HepG2 (cell line): Measurements from ENCODE around the gene RTEL1. TPM values are rescaled to one million over a fixed set of nuclear protein-coding genes. Genes with fewer than 3 reads are reported as not detected.

ENCODE experiments used
- CENPT ChIP-seq: sonication (generic); formaldehyde crosslinking; IDR thresholded peaks from 2 replicates; pipeline ENCODE4 v1.8.0; 2022; ENCODE audit warnings: low read depth, mild to moderate bottlenecking, moderate library complexity, missing genetic modification reagents
- FOXC1 ChIP-seq: sonication (generic); formaldehyde crosslinking; IDR thresholded peaks from 2 replicates; pipeline ENCODE4 v1.8.0; 2022; ENCODE audit warnings: mild to moderate bottlenecking, missing genetic modification reagents, borderline replicate concordance
- HNRNPH1 ChIP-seq: fragments of 200-400 bp; formaldehyde crosslinking; optimal IDR thresholded peaks from 2 replicates; pipeline ENCODE3; 2017; ENCODE audit warnings: mild to moderate bottlenecking, low read depth, low read length
- IKZF4 ChIP-seq: sonication (generic); formaldehyde crosslinking; IDR thresholded peaks from 2 replicates; pipeline ENCODE4 v1.5.1; 2020; ENCODE audit warnings: borderline replicate concordance, mild to moderate bottlenecking, low read depth, missing genetic modification reagents; ENCODE audit errors: not compliant biosample characterization
- ISX ChIP-seq: sonication (generic); formaldehyde crosslinking; conservative IDR thresholded peaks from 2 replicates; pipeline ENCODE4 v1.5.0; 2020; ENCODE audit warnings: missing genetic modification reagents
- RFX3 ChIP-seq: IDR thresholded peaks from 2 replicates; pipeline ENCODE4 v1.6.1; 2016; ENCODE audit warnings: missing biosample characterization, missing genetic modification reagents
- SCMH1 ChIP-seq: sonication (generic); formaldehyde crosslinking; IDR thresholded peaks from 2 replicates; pipeline ENCODE4 v1.9.0; 2021; ENCODE audit warnings: missing genetic modification reagents, mild to moderate bottlenecking, borderline replicate concordance
- SNAI1 ChIP-seq: sonication (generic); formaldehyde crosslinking; IDR thresholded peaks from 2 replicates; pipeline ENCODE4 v1.5.0; 2020; ENCODE audit warnings: mild to moderate bottlenecking, missing genetic modification reagents, borderline replicate concordance
- ZMYM3 ChIP-seq: sonication (generic); formaldehyde crosslinking; IDR thresholded peaks from 2 replicates; pipeline ENCODE4 v1.5.1; 2020; ENCODE audit warnings: mild to moderate bottlenecking, missing genetic modification reagents
- ZMYM4 ChIP-seq: sonication (generic); formaldehyde crosslinking; IDR thresholded peaks from 2 replicates; pipeline ENCODE4 v1.8.1; 2023; ENCODE audit warnings: mild to moderate bottlenecking, missing genetic modification reagents
- ZNF263 ChIP-seq: sonication (generic); formaldehyde crosslinking; IDR thresholded peaks from 2 replicates; pipeline ENCODE4 v1.4.0; 2020; ENCODE audit warnings: missing genetic modification reagents
- ZNF562 ChIP-seq: sonication (generic); formaldehyde crosslinking; IDR thresholded peaks from 2 replicates; pipeline ENCODE4 v1.8.0; 2022; ENCODE audit warnings: missing genetic modification reagents, borderline replicate concordance
- ZNF619 ChIP-seq: sonication (generic); formaldehyde crosslinking; IDR thresholded peaks from 2 replicates; pipeline ENCODE4 v1.4.0; 2020; ENCODE audit warnings: mild to moderate bottlenecking, missing genetic modification reagents
- ZNF703 ChIP-seq: sonication (generic); formaldehyde crosslinking; IDR thresholded peaks from 2 replicates; pipeline ENCODE4 v1.5.1; 2020; ENCODE audit warnings: missing genetic modification reagents, mild to moderate bottlenecking, moderate library complexity, borderline replicate concordance
- ZNF713 ChIP-seq: sonication (generic); formaldehyde crosslinking; IDR thresholded peaks from 2 replicates; pipeline ENCODE4 v1.4.0; 2020; ENCODE audit warnings: mild to moderate bottlenecking, missing genetic modification reagents
- ZNF75D ChIP-seq: sonication (generic); formaldehyde crosslinking; IDR thresholded peaks from 2 replicates; pipeline ENCODE4 v1.8.1; 2023; ENCODE audit warnings: missing genetic modification reagents, mild to moderate bottlenecking, borderline replicate concordance
- ZNF766 ChIP-seq: sonication (generic); formaldehyde crosslinking; IDR thresholded peaks from 2 replicates; pipeline ENCODE4 v1.5.0; 2020; ENCODE audit warnings: missing genetic modification reagents, borderline replicate concordance
- ZSCAN30 ChIP-seq: sonication (generic); formaldehyde crosslinking; IDR thresholded peaks from 2 replicates; pipeline ENCODE4 v1.5.0; 2020; ENCODE audit warnings: mild to moderate bottlenecking, missing genetic modification reagents
- polyA plus RNA-seq, 8 experiments: library from polyadenylated mRNA; depleted of rRNA in 3 of 8; stranded (reverse) in 7 of 8; unstranded in 1 of 8; fragments of >200 nt; fragmentation: Illumina TruSeq in 4 of 8; extraction: Trizol in 4 of 8; gene quantifications; 2 replicates each; pipeline versions ENCODE4 v1.2.1 to v1.2.3, GENCODE V29; 2011 to 2016; ENCODE audit warnings: low read depth in 4 of 8, missing spikeins in 1 of 8, mixed read lengths in 1 of 8; ENCODE audit not compliant: insufficient read depth in 1 of 8
- total RNA-seq, 5 experiments: library from RNA; depleted of rRNA; stranded (reverse); fragments of >200 nt; fragmentation: Illumina TruSeq; extraction: Trizol; gene quantifications; 2 replicates each; pipeline ENCODE4 v1.2.3, GENCODE V29; 2016; ENCODE audit warnings: low read depth in 1 of 5
- TF ChIP-seq, protein P1 (sequence below): sonication (generic); formaldehyde crosslinking; IDR thresholded peaks from 2 replicates; pipeline ENCODE4 v1.4.0; 2020; ENCODE audit warnings: missing genetic modification reagents; ENCODE audit errors: not compliant biosample characterization
- TF ChIP-seq, protein P2 (sequence below): IDR thresholded peaks from 2 replicates; pipeline ENCODE4 v1.6.1; 2016; ENCODE audit warnings: missing genetic modification reagents, missing compliant biosample characterization
- TF ChIP-seq, protein P3 (sequence below): sonication (generic); formaldehyde crosslinking; IDR thresholded peaks from 2 replicates; pipeline ENCODE4 v1.4.0; 2020; ENCODE audit warnings: mild to moderate bottlenecking, missing genetic modification reagents
- TF ChIP-seq, protein P4 (sequence below): sonication (generic); formaldehyde crosslinking; IDR thresholded peaks from 2 replicates; pipeline ENCODE4 v1.4.0; 2020; ENCODE audit warnings: missing genetic modification reagents
- TF ChIP-seq, protein P5 (sequence below): sonication (generic); formaldehyde crosslinking; IDR thresholded peaks from 2 replicates; pipeline ENCODE4 v1.4.0; 2020; ENCODE audit warnings: missing genetic modification reagents, mild to moderate bottlenecking, borderline replicate concordance

RTEL1 gene
- total and polyA plus RNA-seq, 2 of the 13 experiments (the other 11 are each of a cell fraction or from before 2014, with no cell fraction given), result 21.8 to 36.4 TPM

DNA sequence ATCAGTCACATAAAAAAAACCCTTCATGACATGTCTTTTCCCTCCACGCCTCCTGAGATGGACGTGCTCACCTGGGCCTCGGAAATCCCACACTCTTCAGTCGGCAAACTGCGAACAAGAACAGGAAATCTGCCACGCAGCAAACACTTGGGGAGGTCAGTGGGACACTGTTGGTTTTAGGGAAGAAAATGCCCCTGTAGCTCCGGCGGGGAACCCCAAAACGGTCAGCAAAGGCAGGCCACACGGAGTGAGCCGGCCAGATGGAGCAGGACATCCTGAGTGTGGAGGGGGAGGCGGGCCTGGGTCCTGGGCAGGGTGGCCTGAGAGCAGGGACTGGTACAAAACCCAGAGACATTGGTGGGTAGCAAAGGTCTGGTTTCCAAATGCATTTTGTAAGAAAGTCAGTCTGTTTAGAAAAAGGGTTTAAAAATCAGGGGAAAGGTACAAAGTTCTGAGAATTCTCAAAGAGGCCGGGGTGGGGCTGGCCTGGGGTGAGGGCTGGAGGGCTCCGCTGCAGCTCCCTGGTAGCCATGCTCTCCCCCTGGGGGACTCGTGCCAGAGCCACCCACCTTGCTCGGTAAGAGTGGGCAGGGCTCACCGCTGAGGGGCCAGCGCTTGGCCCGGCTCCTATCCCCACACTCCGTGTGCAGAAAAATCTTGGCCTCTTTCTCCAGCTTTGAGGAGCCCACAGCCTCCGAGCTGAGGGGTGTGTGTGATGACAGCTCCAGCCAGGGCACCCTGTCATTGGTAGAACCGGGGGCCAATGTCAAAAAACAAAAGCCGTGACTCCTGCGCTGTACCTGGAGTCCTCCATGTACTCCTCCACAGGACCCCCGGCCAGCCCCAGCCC, 86.7 kb downstream of the RTEL1 start (continued):
- TF ChIP-seq ZMYM3 (CRISPR knock-in tag) (no peak), ZNF713 (CRISPR knock-in tag) (no peak), CENPT (CRISPR knock-in tag) (no peak), ZNF75D (CRISPR knock-in tag) (no peak), FOXC1 (peak; percentile 69; the same call in 1 of the 2 replicates), ZNF703 (CRISPR knock-in tag) (no peak), SNAI1 (no peak), HNRNPH1 (peak; percentile 92), ZNF766 (CRISPR knock-in tag) (no peak), ISX (no peak), ZMYM4 (CRISPR knock-in tag) (no peak), SCMH1 (CRISPR knock-in tag) (no peak), RFX3 (CRISPR knock-in tag) (no peak), IKZF4 (CRISPR knock-in tag) (no peak), ZNF263 (CRISPR knock-in tag) (peak; percentile 85), ZSCAN30 (CRISPR knock-in tag) (no peak), ZNF619 (peak; percentile 32; the same call in 1 of the 2 replicates), ZNF562 (no peak)
- TF ChIP-seq, protein P1, sequence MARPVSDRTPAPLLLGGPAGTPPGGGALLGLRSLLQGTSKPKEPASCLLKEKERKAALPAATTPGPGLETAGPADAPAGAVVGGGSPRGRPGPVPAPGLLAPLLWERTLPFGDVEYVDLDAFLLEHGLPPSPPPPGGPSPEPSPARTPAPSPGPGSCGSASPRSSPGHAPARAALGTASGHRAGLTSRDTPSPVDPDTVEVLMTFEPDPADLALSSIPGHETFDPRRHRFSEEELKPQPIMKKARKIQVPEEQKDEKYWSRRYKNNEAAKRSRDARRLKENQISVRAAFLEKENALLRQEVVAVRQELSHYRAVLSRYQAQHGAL (CRISPR knock-in tag), result no peak
- TF ChIP-seq, protein P2, sequence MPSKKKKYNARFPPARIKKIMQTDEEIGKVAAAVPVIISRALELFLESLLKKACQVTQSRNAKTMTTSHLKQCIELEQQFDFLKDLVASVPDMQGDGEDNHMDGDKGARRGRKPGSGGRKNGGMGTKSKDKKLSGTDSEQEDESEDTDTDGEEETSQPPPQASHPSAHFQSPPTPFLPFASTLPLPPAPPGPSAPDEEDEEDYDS (CRISPR knock-in tag), result no peak
- TF ChIP-seq, protein P3, sequence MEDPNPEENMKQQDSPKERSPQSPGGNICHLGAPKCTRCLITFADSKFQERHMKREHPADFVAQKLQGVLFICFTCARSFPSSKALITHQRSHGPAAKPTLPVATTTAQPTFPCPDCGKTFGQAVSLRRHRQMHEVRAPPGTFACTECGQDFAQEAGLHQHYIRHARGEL, result no peak
- TF ChIP-seq, protein P4, sequence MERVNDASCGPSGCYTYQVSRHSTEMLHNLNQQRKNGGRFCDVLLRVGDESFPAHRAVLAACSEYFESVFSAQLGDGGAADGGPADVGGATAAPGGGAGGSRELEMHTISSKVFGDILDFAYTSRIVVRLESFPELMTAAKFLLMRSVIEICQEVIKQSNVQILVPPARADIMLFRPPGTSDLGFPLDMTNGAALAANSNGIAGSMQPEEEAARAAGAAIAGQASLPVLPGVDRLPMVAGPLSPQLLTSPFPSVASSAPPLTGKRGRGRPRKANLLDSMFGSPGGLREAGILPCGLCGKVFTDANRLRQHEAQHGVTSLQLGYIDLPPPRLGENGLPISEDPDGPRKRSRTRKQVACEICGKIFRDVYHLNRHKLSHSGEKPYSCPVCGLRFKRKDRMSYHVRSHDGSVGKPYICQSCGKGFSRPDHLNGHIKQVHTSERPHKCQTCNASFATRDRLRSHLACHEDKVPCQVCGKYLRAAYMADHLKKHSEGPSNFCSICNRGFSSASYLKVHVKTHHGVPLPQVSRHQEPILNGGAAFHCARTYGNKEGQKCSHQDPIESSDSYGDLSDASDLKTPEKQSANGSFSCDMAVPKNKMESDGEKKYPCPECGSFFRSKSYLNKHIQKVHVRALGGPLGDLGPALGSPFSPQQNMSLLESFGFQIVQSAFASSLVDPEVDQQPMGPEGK (CRISPR knock-in tag), result no peak; the same call in 1 of the 2 replicates
- TF ChIP-seq, protein P5, sequence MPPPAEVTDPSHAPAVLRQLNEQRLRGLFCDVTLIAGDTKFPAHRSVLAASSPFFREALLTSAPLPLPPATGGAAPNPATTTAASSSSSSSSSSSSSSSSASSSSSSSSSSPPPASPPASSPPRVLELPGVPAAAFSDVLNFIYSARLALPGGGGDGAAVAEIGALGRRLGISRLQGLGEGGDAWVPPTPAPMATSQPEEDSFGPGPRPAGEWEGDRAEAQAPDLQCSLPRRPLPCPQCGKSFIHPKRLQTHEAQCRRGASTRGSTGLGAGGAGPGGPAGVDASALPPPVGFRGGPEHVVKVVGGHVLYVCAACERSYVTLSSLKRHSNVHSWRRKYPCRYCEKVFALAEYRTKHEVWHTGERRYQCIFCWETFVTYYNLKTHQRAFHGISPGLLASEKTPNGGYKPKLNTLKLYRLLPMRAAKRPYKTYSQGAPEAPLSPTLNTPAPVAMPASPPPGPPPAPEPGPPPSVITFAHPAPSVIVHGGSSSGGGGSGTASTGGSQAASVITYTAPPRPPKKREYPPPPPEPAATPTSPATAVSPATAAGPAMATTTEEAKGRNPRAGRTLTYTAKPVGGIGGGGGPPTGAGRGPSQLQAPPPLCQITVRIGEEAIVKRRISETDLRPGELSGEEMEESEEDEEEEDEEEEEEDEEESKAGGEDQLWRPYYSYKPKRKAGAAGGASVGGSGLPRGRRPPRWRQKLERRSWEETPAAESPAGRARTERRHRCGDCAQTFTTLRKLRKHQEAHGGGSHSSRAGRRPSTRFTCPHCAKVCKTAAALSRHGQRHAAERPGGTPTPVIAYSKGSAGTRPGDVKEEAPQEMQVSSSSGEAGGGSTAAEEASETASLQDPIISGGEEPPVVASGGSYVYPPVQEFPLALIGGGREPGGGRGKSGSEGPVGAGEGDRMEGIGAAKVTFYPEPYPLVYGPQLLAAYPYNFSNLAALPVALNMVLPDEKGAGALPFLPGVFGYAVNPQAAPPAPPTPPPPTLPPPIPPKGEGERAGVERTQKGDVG (CRISPR knock-in tag), result no peak
